GM21423 (cell line): Measurements from ENCODE around the gene RINL.
"Not testable (repeated sequence)": the region's sequence is repeated elsewhere in the genome, so short reads cannot be mapped to it uniquely, and the experiment has no call there.

Experiments
- ATAC-seq: cut with Tn5 transposase; IDR thresholded peaks from one replicate; pipeline ENCODE4 v1.9.1; 2021; ENCODE audit warnings: mild to moderate bottlenecking, moderate library complexity; ENCODE audit not compliant: unreplicated experiment

The RINL gene

GRCh38 chr19:38878575-38879399, 712 bp upstream of the RINL start:
- no peak for ATAC-seq

DNA sequence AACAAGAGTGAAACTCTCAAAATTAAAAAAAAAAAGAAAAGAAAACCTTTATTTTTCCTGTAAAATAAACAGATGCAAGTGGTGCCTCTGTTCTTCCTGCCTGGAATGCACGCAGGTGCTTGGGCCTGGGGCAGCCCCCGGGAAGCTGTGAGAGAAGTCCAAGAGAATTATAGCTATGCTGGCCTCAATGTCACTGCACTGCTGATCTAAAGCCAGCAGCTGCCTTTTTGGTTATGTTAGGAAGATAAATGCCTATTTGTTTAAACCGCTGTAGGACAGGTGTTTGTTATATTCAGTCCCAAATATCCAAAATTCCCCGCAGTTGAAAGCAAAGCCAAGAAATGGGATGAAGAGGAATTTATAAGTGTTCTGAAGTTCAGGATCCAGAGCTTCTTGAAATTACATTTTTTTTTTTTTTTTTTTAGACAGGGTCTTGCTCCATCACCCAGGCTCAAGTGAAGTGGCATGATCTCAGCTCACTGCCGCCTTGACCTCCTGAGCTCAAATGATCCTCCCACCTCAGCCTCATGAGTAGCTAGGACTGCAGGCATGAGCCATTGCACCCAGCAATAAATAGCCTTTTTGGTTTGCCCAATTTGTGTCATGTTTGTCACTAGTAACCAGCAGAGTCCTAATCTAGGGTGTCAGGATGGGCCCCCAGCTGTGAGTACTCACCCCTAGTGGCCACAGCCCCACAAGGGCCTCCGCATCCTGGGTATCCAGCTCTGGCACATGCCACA, 2.2 kb downstream of the RINL start:
- no peak for ATAC-seq

GRCh38 chr19:38873400-38873799, 4.7 kb downstream of the RINL start:
- not testable (repeated sequence) for ATAC-seq

GRCh38 chr19:38870612-38871011, 7.5 kb downstream of the RINL start:
- no peak for ATAC-seq

DNA sequence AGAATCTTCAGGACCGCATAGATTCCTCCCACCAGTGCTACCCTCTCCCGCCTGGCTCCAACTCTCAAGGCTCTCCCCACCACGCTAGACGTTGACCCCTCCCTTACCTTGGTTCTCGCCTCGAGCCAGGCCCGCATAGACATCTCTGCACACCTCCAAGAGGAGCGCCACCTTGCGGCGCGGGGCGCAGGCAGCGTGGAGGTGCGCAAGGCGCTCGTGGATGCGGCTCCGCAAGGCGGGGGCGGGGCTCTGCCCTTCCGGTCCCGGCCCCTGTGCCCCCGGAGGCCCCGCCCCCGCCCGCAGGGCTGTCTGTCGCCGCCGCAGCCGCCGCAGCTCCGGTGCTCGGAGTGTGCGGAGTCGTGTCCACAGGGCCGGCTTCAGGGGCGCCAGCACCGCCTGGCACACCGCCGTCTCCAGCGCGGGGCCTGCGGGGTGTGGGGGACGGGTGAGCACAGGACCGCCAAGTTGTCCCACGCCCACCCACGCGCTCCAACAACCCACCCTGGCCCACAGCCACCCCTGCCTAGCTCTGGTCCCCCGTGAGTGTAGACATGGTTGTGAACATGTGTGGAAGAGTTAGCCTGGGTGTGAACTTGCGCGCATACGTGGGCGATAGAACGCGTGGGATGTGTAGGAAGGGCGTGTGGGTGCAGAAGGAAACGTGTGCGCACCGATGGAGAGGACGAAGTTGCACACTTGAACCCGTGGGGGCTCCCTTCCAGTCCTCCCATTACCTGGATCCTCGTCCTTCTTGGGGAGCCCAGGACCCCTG, 8.1 kb downstream of the RINL start:
- peak; percentile 64 for ATAC-seq

GRCh38 chr19:38869160-38869835, 8.8 kb downstream of the RINL start:
- ATAC-seq = no peak

GRCh38 chr19:38868551-38868950, 9.5 kb downstream of the RINL start:
- ATAC-seq = no peak

DNA sequence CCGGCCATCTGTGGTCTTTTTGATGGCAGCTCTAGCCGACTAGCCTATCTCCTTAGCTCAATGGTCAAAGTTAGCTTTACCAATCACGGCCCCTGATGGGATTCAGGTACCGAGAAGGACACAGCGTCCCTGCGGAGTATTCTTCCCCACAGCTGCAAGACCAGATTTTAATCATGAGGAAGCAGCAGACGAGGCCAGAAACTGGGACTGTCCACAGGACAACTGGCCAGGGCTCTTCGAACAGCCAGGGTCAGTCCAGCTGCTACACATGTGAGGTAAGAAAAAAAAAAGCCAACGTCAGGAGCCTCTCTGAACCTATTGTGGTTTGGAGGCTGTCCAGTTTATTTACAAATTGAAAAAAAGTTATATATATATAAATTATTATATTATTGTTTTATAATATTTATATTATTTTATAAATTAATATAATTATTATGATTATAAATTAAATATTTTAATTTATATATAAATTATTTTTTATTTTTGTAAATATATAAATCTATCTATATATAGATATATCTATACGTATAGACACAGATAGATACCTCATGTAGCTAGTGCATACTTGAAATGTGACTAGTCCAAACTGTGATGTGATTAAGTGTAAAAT, 10.8 kb downstream of the RINL start:
- ATAC-seq = no peak

DNA sequence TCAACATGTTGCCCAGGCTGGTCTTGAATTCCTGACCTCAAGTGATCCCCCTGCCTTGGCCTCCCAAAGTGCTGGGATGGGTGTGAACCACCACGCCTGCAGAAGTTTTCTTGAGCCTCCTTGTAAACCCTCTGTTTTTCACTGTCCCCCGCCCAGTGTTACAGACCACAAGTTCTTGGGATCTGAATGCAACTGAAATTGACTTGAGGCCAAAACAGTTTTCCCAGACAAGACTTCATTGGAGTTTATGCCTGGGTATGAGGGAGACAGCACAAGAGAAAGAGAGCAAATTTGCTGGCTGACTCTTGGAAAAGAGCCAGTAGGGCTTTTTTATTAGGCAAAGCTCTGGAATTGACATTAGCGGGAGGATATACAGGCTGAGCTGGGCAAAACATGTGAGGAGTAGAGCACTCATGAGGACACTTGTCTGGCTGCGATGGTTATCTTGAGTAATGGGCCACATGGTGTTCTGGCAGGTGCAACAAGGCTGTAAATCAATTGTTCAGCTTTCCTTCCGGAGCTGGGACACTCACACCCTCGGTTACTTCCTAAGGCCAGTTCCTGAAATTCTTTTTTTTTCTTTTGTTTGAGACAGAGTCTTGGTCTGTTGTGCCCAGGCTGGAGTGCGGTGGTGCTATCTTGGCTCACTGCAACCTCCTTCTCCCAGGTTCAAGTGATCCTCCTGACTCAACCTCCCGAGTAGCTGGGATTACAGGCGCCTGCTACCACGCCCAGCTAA, 15.6 kb downstream of the RINL start:
- no peak for ATAC-seq

GRCh38 chr19:38861368-38861767, 16.7 kb downstream of the RINL start:
- ATAC-seq = no peak

DNA sequence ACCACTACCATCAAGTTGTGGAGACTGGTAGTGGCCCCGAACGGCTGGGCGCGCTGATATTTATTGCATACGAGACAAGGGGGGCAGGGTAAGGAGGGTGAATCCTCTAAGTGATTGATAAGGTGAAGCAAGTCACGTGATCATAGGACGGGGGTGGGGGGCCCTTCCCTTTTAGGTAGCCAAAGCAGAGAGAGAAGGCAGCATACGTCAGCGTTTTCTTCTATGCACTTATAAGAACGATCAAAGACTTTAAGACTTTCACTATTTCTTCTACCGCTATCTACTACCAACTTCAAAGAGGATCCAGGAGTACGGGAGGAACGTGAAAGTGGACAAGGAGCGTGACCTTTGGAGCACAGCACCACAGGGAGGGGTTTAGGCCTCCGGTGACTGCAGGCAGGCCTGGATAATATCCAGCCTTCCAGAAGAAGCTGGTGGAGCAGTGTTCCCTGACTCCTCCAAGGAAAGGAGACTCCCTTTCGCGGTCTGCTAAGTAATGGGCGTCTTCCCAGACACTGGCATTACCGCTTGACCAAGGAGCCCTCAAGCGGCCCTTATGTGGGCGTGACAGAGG, 18.4 kb downstream of the RINL start:
- not testable (repeated sequence) for ATAC-seq

GRCh38 chr19:38856813-38857212, 21.3 kb downstream of the RINL start:
- ATAC-seq = no peak

DNA sequence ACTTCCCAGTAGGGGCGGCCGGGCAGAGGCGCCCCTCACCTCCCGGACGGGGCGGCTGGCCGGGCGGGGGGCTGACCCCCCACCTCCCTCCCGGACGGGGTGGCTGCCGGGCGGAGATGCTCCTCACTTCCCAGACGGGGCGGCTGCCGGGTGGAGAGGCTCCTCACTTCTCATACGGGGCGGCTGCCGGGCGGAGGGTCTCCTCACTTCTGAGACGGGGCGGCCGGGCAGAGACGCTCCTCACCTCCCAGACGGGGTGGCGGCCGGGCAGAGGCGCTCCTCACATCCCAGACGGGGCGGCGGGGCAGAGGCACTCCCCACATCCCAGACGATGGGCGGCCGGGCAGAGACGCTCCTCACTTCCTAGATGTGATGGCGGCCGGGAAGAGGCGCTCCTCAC, 22.3 kb downstream of the RINL start:
- not testable (repeated sequence) for ATAC-seq

- not testable (repeated sequence) for ATAC-seq
Measured at GRCh38 chr19:38854961-38855360, 23.1 kb downstream of the RINL start.

DNA sequence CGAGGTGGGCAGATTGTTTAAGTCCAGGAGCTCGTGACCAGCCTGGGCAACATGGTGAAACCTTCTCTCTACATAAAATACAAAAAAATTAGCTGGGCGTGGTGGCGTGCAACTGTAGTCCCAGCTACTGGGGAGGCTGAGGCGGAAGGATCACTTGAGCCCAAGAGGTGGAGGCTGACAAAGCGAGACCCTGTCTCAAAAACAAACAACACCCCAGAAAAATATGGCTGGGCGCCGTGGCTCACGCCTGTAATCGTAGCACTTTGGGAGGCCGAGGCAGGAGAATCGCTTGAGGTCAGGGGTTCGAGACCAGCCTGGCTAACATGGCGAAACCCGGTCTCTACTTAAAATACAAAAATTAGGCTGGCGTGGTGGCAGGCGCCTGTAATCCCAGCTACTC, 24.9 kb downstream of the RINL start:
- no peak for ATAC-seq

DNA sequence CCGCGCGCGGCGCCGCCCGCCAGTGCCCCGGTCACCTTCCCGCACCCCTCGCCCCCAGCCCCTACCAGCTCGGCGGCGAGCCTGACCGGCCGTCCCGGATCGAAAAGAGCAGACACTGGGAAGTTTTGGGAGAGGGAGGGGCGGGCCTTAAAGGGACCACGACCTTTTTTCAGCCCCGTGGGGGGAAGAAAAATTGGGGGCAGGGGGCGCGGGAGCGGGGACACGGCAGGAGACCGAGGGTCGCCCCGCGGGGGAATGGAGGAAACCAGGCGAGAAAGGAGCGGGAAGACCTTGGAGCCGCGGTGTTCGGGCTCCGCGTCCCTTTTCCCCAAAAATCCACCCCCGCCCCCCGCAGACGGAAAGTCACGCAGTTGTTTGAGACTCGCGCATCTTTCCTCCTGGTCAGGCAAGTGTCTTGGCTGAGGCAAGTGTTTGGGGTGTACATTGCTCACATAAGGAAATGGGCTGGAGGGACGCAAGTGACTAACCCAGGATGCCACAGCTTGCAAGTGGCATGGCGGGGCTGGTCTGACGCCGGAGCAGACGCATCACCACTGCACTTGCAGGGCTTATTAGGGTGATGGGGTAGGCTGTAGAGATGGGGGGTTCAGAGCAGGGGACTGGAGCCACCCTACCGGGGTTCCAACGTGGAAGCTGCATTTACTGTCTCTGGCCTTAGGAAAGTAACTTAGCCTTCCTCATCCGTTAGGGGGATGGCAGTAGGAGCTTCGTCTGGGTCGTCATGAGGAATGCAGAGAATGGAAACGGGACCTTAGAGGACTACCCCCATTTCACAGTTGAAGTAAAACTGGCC, 25.6 kb downstream of the RINL start:
- ATAC-seq = no peak

DNA sequence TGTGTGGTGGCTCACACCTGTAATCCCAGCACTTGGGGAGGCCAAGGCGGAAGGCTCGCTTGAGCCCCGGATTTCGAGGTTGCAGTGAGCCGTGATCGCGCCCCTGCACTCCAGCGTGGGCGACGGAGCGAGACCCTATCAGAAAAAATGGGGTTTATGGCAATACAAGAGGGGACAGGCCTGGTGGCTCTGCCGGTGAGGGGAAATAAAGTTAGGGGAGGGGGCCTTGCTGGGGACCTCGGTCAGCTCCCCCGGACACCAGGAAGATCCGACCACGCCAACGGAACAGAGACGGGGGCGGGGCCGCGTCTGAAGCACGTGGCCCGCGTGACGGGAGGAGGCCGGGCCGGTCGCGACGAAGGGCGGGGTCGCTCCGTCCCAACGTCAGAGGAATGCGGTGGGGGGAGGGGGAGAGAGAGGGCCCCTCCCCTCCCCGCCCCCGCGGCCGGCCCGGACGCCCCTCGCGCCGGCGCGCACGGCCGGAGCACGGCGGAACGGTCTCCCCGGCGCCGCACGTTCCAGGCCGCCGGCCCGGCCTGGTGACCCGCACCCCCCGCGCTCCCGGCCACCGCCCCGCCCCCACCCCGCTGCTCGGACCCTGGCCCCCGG, 26.3 kb downstream of the RINL start:
- peak; percentile 22 for ATAC-seq

GRCh38 chr19:38850976-38851621, 27.0 kb downstream of the RINL start:
- no peak for ATAC-seq
